ENCODE results near the gene SLC38A3.

SLC38A3 gene

DNA sequence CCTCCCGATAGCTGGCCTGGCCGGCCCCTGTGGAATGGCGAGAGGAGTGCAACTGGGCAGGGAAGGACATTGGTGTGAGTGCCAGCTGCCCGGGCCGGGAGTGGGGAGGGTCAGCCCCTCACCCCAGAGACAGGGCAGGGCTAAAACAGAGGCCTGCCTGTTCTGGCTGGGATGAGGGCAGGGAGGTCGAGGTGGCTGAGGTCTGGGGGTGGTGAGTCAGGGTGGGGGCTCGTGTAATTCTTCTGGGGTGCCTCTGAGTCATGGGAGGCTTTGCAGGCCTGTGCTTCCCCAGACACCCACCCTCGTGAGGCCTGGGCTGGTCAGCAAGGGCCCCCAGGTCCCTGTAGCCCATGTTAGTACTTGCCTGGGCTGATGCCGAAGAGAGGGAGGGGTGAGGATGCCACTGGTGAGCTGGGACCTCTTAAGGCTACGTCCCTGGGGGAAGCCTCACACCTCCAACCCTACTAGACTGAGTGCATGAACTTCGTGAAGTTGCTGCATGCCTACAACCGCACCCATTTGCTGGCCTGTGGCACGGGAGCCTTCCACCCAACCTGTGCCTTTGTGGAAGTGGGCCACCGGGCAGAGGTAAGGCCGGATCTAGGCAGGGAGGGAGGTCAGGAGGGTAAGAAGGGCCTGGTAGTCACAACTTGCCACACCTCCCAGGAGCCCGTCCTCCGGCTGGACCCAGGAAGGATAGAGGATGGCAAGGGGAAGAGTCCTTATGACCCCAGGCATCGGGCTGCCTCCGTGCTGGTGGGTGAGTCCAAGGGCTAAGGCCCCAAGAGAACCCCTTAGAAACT is 65.6 kb downstream of the SLC38A3 start:
- DNase-seq: no peak

All from GDM1 (cell line).